Kidney (tissue), 22 donors: ENCODE data around the gene ZNF512. TPM values are rescaled to one million over a fixed set of nuclear protein-coding genes. Genes with fewer than 3 reads are reported as not detected.
A peak's percentile ranks its signal among the peaks of the same experiment; 100 is the strongest.
"Not testable (repeated sequence)": the region's sequence is repeated elsewhere in the genome, so short reads cannot be mapped to it uniquely, and the experiment has no call there.

Experiments
- DNase-seq, 5 donors: peaks; one replicate each; pipeline ENCODE4 v3.0.0-alpha.2; 2013 to 2020
- FAIRE-seq: peaks from 2 replicates; lab custom pipeline; 2012; peaks lifted over from hg19 to GRCh38; lab: Jason Lieb, UNC
- H3K27ac ChIP-seq, 2 donors: one replicate each; pipeline ENCODE4 v1.7.0; 2013; ENCODE audit warnings: low read depth in 2 of 2, low read length in 2 of 2, inconsistent platforms in 1 of 2
- H3K27me3 ChIP-seq: one replicate; pipeline ENCODE4 v1.7.1; 2013; ENCODE audit warnings: low read length, inconsistent platforms; ENCODE audit not compliant: control insufficient read depth, insufficient read depth
- H3K36me3 ChIP-seq, 3 donors: one replicate each; pipeline versions ENCODE4 v1.7.0 to v1.7.1; 2013; ENCODE audit warnings: low read length in 3 of 3, control low read depth in 1 of 3, inconsistent platforms in 1 of 3; ENCODE audit not compliant: insufficient read depth in 3 of 3, control insufficient read depth in 2 of 3
- H3K4me1 ChIP-seq, 3 donors: one replicate each; pipeline versions ENCODE4 v1.7.0 to v1.7.1; 2013; ENCODE audit warnings: low read length in 3 of 3, inconsistent platforms in 1 of 3, low read depth in 1 of 3; ENCODE audit not compliant: control insufficient read depth in 2 of 3, insufficient read depth in 2 of 3
- H3K4me3 ChIP-seq, 3 donors: one replicate each; pipeline versions ENCODE4 v1.7.0 to v1.8.1; 2013; ENCODE audit warnings: low read length in 3 of 3, control low read depth in 1 of 3, inconsistent platforms in 1 of 3
- H3K9ac ChIP-seq, 3 donors: one replicate each; pipeline versions ENCODE4 v1.7.0 to v1.7.1; 2013; ENCODE audit warnings: low read length in 3 of 3, control low read depth in 1 of 3, inconsistent platforms in 1 of 3
- H3K9me3 ChIP-seq, 3 donors: one replicate each; pipeline versions ENCODE4 v1.7.0 to v1.7.1; 2013; ENCODE audit warnings: low read length in 3 of 3, control low read depth in 1 of 3, inconsistent platforms in 1 of 3; ENCODE audit not compliant: control insufficient read depth in 2 of 3, insufficient read depth in 1 of 3
- CTCF ChIP-seq: IDR thresholded peaks from 3 replicates; pipeline ENCODE4 v1.5.1; 2012; ENCODE audit warnings: mild to moderate bottlenecking, moderate library complexity, borderline replicate concordance; ENCODE audit not compliant: insufficient read depth; ENCODE audit errors: extremely low read depth
- intact Hi-C: fragments of 100-400 bp; cut with DNase I; formaldehyde crosslinking; loops from one replicate; pipeline ENCODE4 v1.11.1; 2022
- long read RNA-seq, 10 donors: library from polyadenylated mRNA in 1 of 10; unstranded in 1 of 10; transcript quantifications; one replicate each; pipeline ENCODE4 v2.0.0 and lab custom pipeline, GENCODE V29; 2021 to 2026
- polyA plus RNA-seq: library from polyadenylated mRNA; stranded (reverse); fragments of 350-450 nt; fragmentation: Illumina TruSeq; extraction: RNeasy Lipid Tissue Mini Kit (QIAGEN cat#74804); gene quantifications from one replicate; pipeline ENCODE4 v1.2.3, GENCODE V29; 2014; ENCODE audit warnings: low read depth, low replicate concordance; ENCODE audit not compliant: insufficient read depth
- total RNA-seq: library from RNA; stranded (reverse); fragmentation: NEBNext Ultra II Directional; extraction: Animal tissue kit (Norgen Biotek cat#: 25700); gene quantifications from one replicate; pipeline ENCODE4 v1.2.1, GENCODE V29; 2021
- donor health status: control.
- donor health status: control.
- donor health status: control.
- donor health status: control.
- donor health status: control.
- donor health status: DM: yes; HTN: yes; CAD: no.
- donor health status: Normal renal cell carcinoma (clear cell type).

Gene ZNF512
- total RNA-seq (40.6 TPM), polyA plus RNA-seq (15.1 TPM)
- long read RNA-seq, donor 1, transcript ZNF512-208 (13 exons, 3,543 nt) = major isoform, 5 of 7 reads
- long read RNA-seq, donor 1, partial matches to known transcripts = 0 of 7 reads
- long read RNA-seq, donor 1, other reads (novel, unspliced or antisense) = 0 of 7 reads
- long read RNA-seq, donor 2, partial matches to known transcripts = 0 of 2 reads
- long read RNA-seq, donor 2, other reads (novel, unspliced or antisense) = 0 of 2 reads
- long read RNA-seq, donor 3, partial matches to known transcripts = 43 of 52 reads
- long read RNA-seq, donor 3, other reads (novel, unspliced or antisense) = 0 of 52 reads
- long read RNA-seq, donor 4, partial matches to known transcripts = 0 of 5 reads
- long read RNA-seq, donor 4, other reads (novel, unspliced or antisense) = 0 of 5 reads
- long read RNA-seq, donor 5 = 0 reads
- long read RNA-seq, donor 6, partial matches to known transcripts = 0 of 5 reads
- long read RNA-seq, donor 6, other reads (novel, unspliced or antisense) = 0 of 5 reads
- long read RNA-seq, donor 7, transcript ZNF512-201 (14 exons, 3,541 nt) = major isoform, 8 of 17 reads
- long read RNA-seq, donor 7, partial matches to known transcripts = 2 of 17 reads
- long read RNA-seq, donor 7, other reads (novel, unspliced or antisense) = 0 of 17 reads
- long read RNA-seq, donor 8, partial matches to known transcripts = 0 of 5 reads
- long read RNA-seq, donor 8, other reads (novel, unspliced or antisense) = 0 of 5 reads
- long read RNA-seq, donor 9, partial matches to known transcripts = 0 of 2 reads
- long read RNA-seq, donor 9, other reads (novel, unspliced or antisense) = 0 of 2 reads
- long read RNA-seq, donor 10, partial matches to known transcripts = 34 of 38 reads
- long read RNA-seq, donor 10, other reads (novel, unspliced or antisense) = 0 of 38 reads

- Histone ChIP-seq H3K4me3 (peak within 1 kb of the TSS; percentile 88 to 92 (median 92)), H3K9ac (peak within 1 kb of the TSS; percentile 75 to 95 (median 85)), H3K9me3 (peaks cover 0 to 7% (median 2%) of the 10 kb centered on the region in 3 donors), H3K27ac (peak within 1 kb of the TSS; percentile 25 to 73), H3K36me3 (no peaks in the 10 kb centered on the region), H3K4me1 (peaks cover 5 to 12% (median 7%) of the 10 kb centered on the region in 3 donors), H3K27me3 (no peaks in the 10 kb centered on the region)
- DNase-seq (peak; percentile 94 to 98 (median 97)), FAIRE-seq (no peak)
- intact Hi-C loops = no loop called here
- no peak for TF ChIP-seq CTCF
Observed at GRCh38 chr2:27582695-27583389, at the start of gene ZNF512. TSS of gene ZNF512 (plus strand) at chr2:27583042. CDS start at chr2:27583113, 71 bp downstream.

- intact Hi-C loops = no loop called here
- Histone ChIP-seq H3K27ac (no peak overlapping the region), H3K9me3 (no peaks in the 10 kb centered on the region), H3K27me3 (no peaks in the 10 kb centered on the region), H3K36me3 (no peaks in the 10 kb centered on the region), H3K4me1 (no peaks in the 10 kb centered on the region), H3K4me3 (no peak overlapping the region), H3K9ac (no peak overlapping the region)
- no peak for FAIRE-seq
- TF ChIP-seq CTCF = no peak
- DNase-seq = no peak
Observed at GRCh38 chr2:27537287-27537686, 45.6 kb upstream of the ZNF512 start.

GRCh38 chr2:27538839-27539450 is 43.9 kb upstream of the ZNF512 start:
- FAIRE-seq, H3K36me3 ChIP-seq, H3K4me3 ChIP-seq, H3K9ac ChIP-seq, H3K27ac ChIP-seq, H3K9me3 ChIP-seq, DNase-seq, H3K27me3 ChIP-seq, intact Hi-C loops, H3K4me1 ChIP-seq: not testable (repeated sequence)

GRCh38 chr2:27539649-27540048 is 43.2 kb upstream of the ZNF512 start:
- H3K27me3 ChIP-seq, H3K36me3 ChIP-seq, H3K4me3 ChIP-seq, H3K4me1 ChIP-seq, FAIRE-seq, H3K27ac ChIP-seq, intact Hi-C loops, H3K9ac ChIP-seq, H3K9me3 ChIP-seq, DNase-seq: not testable (repeated sequence)
